ENCODE data around the gene INTS1.

The INTS1 gene

GRCh38 chr7:1490837-1491236 is 13.4 kb downstream of the INTS1 start:
- no peak for DNase-seq (ENCODE audit: low read depth, low spot score)

- DNase-seq (ENCODE audit: low read depth, low spot score) = no peak
Measured at GRCh38 chr7:1489336-1489735, 14.9 kb downstream of the INTS1 start.

GRCh38 chr7:1488016-1488415 is 16.2 kb downstream of the INTS1 start:
- DNase-seq (ENCODE audit: low read depth, low spot score) = no peak

GRCh38 chr7:1487466-1487865 is 16.7 kb downstream of the INTS1 start:
- no peak for DNase-seq (ENCODE audit: low read depth, low spot score)

- DNase-seq (ENCODE audit: low read depth, low spot score) = no peak
Measured at GRCh38 chr7:1486571-1486970, 17.6 kb downstream of the INTS1 start.

GRCh38 chr7:1485156-1485555 is 19.0 kb downstream of the INTS1 start:
- DNase-seq (ENCODE audit: low read depth, low spot score) = no peak

GRCh38 chr7:1484569-1484968 is 19.6 kb downstream of the INTS1 start:
- no peak for DNase-seq (ENCODE audit: low read depth, low spot score)

GRCh38 chr7:1483536-1484505 is 20.4 kb downstream of the INTS1 start:
- no peak for DNase-seq (ENCODE audit: low read depth, low spot score)

GRCh38 chr7:1483079-1483478 is 21.1 kb downstream of the INTS1 start:
- no peak for DNase-seq (ENCODE audit: low read depth, low spot score)

- DNase-seq (ENCODE audit: low read depth, low spot score) = no peak
Measured at GRCh38 chr7:1481300-1481699, 22.9 kb downstream of the INTS1 start.

- no peak for DNase-seq (ENCODE audit: low read depth, low spot score)
Measured at GRCh38 chr7:1480670-1481069, 23.5 kb downstream of the INTS1 start.

GRCh38 chr7:1479287-1479686 is 24.9 kb downstream of the INTS1 start:
- no peak for DNase-seq (ENCODE audit: low read depth, low spot score)

- no peak for DNase-seq (ENCODE audit: low read depth, low spot score)
Measured at GRCh38 chr7:1478480-1478879, 25.7 kb downstream of the INTS1 start.

- DNase-seq (ENCODE audit: low read depth, low spot score) = no peak
Measured at GRCh38 chr7:1476859-1477258, 27.3 kb downstream of the INTS1 start.

GRCh38 chr7:1475991-1476390 is 28.2 kb downstream of the INTS1 start:
- no peak for DNase-seq (ENCODE audit: low read depth, low spot score)

- no peak for DNase-seq (ENCODE audit: low read depth, low spot score)
Measured at GRCh38 chr7:1475393-1475792, 28.8 kb downstream of the INTS1 start.

GRCh38 chr7:1474736-1475135 is 29.5 kb downstream of the INTS1 start:
- no peak for DNase-seq (ENCODE audit: low read depth, low spot score)

GRCh38 chr7:1473864-1474512 is 30.2 kb downstream of the INTS1 start:
- DNase-seq (ENCODE audit: low read depth, low spot score) = peak; percentile 65

GRCh38 chr7:1470901-1471300 is 33.3 kb downstream of the INTS1 start:
- DNase-seq (ENCODE audit: low read depth, low spot score) = no peak

GRCh38 chr7:1468643-1469298 is 35.4 kb downstream of the INTS1 start:
- DNase-seq (ENCODE audit: low read depth, low spot score) = no peak

GRCh38 chr7:1468203-1468602 is 36.0 kb downstream of the INTS1 start:
- no peak for DNase-seq (ENCODE audit: low read depth, low spot score)

- DNase-seq (ENCODE audit: low read depth, low spot score) = no peak
Measured at GRCh38 chr7:1466524-1467271, 37.5 kb downstream of the INTS1 start.
